H9 (cell line): ENCODE data around the gene MNAT1. TPM values are rescaled to one million over a fixed set of nuclear protein-coding genes. Genes with fewer than 3 reads are reported as not detected.

Experiments
- DNase-seq: peaks from one replicate; pipeline ENCODE4 v3.0.0-alpha.2; 2017
- H2AFZ ChIP-seq: one replicate; pipeline ENCODE4 v1.6.1; 2013; ENCODE audit warnings: mild to moderate bottlenecking, low read length, control low read depth, moderate library complexity
- H2AK5ac ChIP-seq: 2 replicates; pipeline ENCODE4 v1.6.1; 2013; ENCODE audit warnings: low read length, control low read depth, mixed read lengths; ENCODE audit not compliant: insufficient read length
- H2BK120ac ChIP-seq: one replicate; pipeline ENCODE4 v1.6.1; 2013; ENCODE audit warnings: low read depth, mild to moderate bottlenecking, low read length, control low read depth, inconsistent platforms; ENCODE audit not compliant: poor library complexity, severe bottlenecking
- H2BK12ac ChIP-seq: 2 replicates; pipeline ENCODE4 v1.6.1; 2013; ENCODE audit warnings: low read length, control low read depth, mixed read lengths, low read depth; ENCODE audit not compliant: insufficient read length
- H2BK15ac ChIP-seq: 2 replicates; pipeline ENCODE4 v1.6.1; 2013; ENCODE audit warnings: low read depth, low read length, control low read depth
- H2BK20ac ChIP-seq: one replicate; pipeline ENCODE4 v1.6.1; 2013; ENCODE audit warnings: low read depth, mild to moderate bottlenecking, low read length, control low read depth, inconsistent platforms; ENCODE audit not compliant: poor library complexity, severe bottlenecking
- H2BK5ac ChIP-seq: 2 replicates; pipeline ENCODE4 v1.6.1; 2013; ENCODE audit warnings: low read length, control low read depth, mixed read lengths; ENCODE audit not compliant: insufficient read length
- H3K14ac ChIP-seq: 2 replicates; pipeline ENCODE4 v1.6.1; 2013; ENCODE audit warnings: low read length, control low read depth; ENCODE audit not compliant: insufficient read depth
- H3K18ac ChIP-seq: 2 replicates; pipeline ENCODE4 v1.6.1; 2013; ENCODE audit warnings: low read depth, mild to moderate bottlenecking, mixed read lengths, low read length, control low read depth; ENCODE audit not compliant: insufficient read length
- H3K23ac ChIP-seq: 2 replicates; pipeline ENCODE4 v1.6.1; 2013; ENCODE audit warnings: low read length, control low read depth, mixed read lengths, low read depth; ENCODE audit not compliant: insufficient read length
- H3K23me2 ChIP-seq: 2 replicates; pipeline ENCODE4 v1.6.1; 2013; ENCODE audit warnings: low read depth, mild to moderate bottlenecking, mixed read lengths, low read length, control low read depth; ENCODE audit not compliant: insufficient read length, poor library complexity, severe bottlenecking
- H3K27ac ChIP-seq: 2 replicates; pipeline ENCODE4 v1.5.1; 2013; ENCODE audit warnings: low read length, control low read depth, mixed read lengths, low read depth; ENCODE audit not compliant: insufficient read length
- H3K27me3 ChIP-seq: 2 replicates; pipeline ENCODE4 v1.6.1; 2013; ENCODE audit warnings: low read length, control low read depth, inconsistent platforms; ENCODE audit not compliant: insufficient read depth
- H3K4ac ChIP-seq: 2 replicates; pipeline ENCODE4 v1.6.1; 2013; ENCODE audit warnings: low read depth, mild to moderate bottlenecking, control low read depth, inconsistent platforms, low read length, moderate library complexity
- H3K4me1 ChIP-seq: 2 replicates; pipeline ENCODE4 v1.6.1; 2013; ENCODE audit warnings: low read length, control low read depth, inconsistent platforms; ENCODE audit not compliant: insufficient read depth
- H3K4me2 ChIP-seq: 2 replicates; pipeline ENCODE4 v1.6.1; 2013; ENCODE audit warnings: low read length, control low read depth, mixed read lengths; ENCODE audit not compliant: insufficient read length, insufficient read depth
- H3K56ac ChIP-seq: 2 replicates; pipeline ENCODE4 v1.6.1; 2013; ENCODE audit warnings: low read depth, mild to moderate bottlenecking, mixed read lengths, low read length, control low read depth; ENCODE audit not compliant: insufficient read length
- H3K79me1 ChIP-seq: 2 replicates; pipeline ENCODE4 v1.6.1; 2013; ENCODE audit warnings: low read depth, mild to moderate bottlenecking, moderate library complexity, low read length, control low read depth, inconsistent platforms; ENCODE audit not compliant: insufficient read depth, poor library complexity, severe bottlenecking
- H3K79me2 ChIP-seq: 2 replicates; pipeline ENCODE4 v1.6.1; 2013; ENCODE audit warnings: low read length, control low read depth, inconsistent platforms; ENCODE audit not compliant: insufficient read depth
- H3K9ac ChIP-seq: 2 replicates; pipeline ENCODE4 v1.6.1; 2013; ENCODE audit warnings: low read length, control low read depth, mixed read lengths; ENCODE audit not compliant: insufficient read length; ENCODE audit errors: extremely low read depth
- H3K9me3 ChIP-seq: one replicate; pipeline ENCODE4 v1.6.1; 2013; ENCODE audit warnings: low read depth, low read length, inconsistent platforms; ENCODE audit not compliant: control insufficient read depth
- H3T11ph ChIP-seq: one replicate; pipeline ENCODE4 v1.6.1; 2013; ENCODE audit warnings: mild to moderate bottlenecking, low read length, control low read depth, inconsistent platforms
- H4K20me1 ChIP-seq: one replicate; pipeline ENCODE4 v1.6.1; 2013; ENCODE audit not compliant: control insufficient read depth, insufficient read length, insufficient read depth
- H4K5ac ChIP-seq: 2 replicates; pipeline ENCODE4 v1.6.1; 2013; ENCODE audit warnings: low read depth, mild to moderate bottlenecking, mixed read lengths, low read length, control low read depth; ENCODE audit not compliant: insufficient read length
- H4K8ac ChIP-seq: replicated peaks from 2 replicates; pipeline ENCODE4 v1.6.1; 2013; ENCODE audit warnings: low read length, control low read depth, mixed read lengths, low read depth; ENCODE audit not compliant: insufficient read length
- H4K91ac ChIP-seq: 2 replicates; pipeline ENCODE4 v1.6.1; 2013; ENCODE audit warnings: low read depth, mild to moderate bottlenecking, moderate library complexity, mixed read lengths, low read length, control low read depth; ENCODE audit not compliant: insufficient read length
- H3K27ac Mint-ChIP-seq, 3 experiments: 2 replicates in 2 of 3; 3 replicates in 1 of 3; pipeline ENCODE4 v1.8.0; 2020 to 2021; ENCODE audit warnings: mixed read lengths in 3 of 3, mild to moderate bottlenecking in 1 of 3, moderate library complexity in 1 of 3
- H3K27me3 Mint-ChIP-seq: 2 replicates; pipeline ENCODE4 v1.8.0; 2021; ENCODE audit warnings: low read depth, mild to moderate bottlenecking, moderate library complexity, mixed read lengths
- H3K36me3 Mint-ChIP-seq, 3 experiments: 2 replicates in 2 of 3; 3 replicates in 1 of 3; pipeline ENCODE4 v1.8.0; 2020 to 2021; ENCODE audit warnings: low read depth in 3 of 3, mixed read lengths in 3 of 3; ENCODE audit not compliant: insufficient read depth in 1 of 3
- H3K4me1 Mint-ChIP-seq, 2 experiments: 2 replicates each; pipeline ENCODE4 v1.8.0; 2020; ENCODE audit warnings: mixed read lengths in 2 of 2
- H3K4me3 Mint-ChIP-seq, 2 experiments: 2 replicates in 1 of 2; 3 replicates in 1 of 2; pipeline ENCODE4 v1.8.0; 2020 to 2021; ENCODE audit warnings: mild to moderate bottlenecking in 2 of 2, mixed read lengths in 2 of 2, moderate library complexity in 1 of 2
- H3K9me3 Mint-ChIP-seq, 2 experiments: 2 replicates in 1 of 2; 3 replicates in 1 of 2; pipeline ENCODE4 v1.8.0; 2020; ENCODE audit warnings: mild to moderate bottlenecking in 2 of 2, mixed read lengths in 2 of 2, moderate library complexity in 1 of 2
- CTCF ChIP-seq: fragments of 200-600 bp; sonication (generic); conservative IDR thresholded peaks from 3 replicates; pipeline ENCODE4 v1.8.0; 2021; ENCODE audit warnings: antibody characterized with exemption, mild to moderate bottlenecking
- WGBS: extraction: QIAGEN DNeasy Blood & Tissue Kit; methylation state at CpG from one replicate; pipeline ENCODE4 v1.1.7; 2013; ENCODE audit warnings: missing lambda C conversion rate, low lambda C conversion rate, mixed read lengths; ENCODE audit not compliant: insufficient read length; ENCODE audit errors: extremely low coverage; 5-methylcytosine and 5-hydroxymethylcytosine counted together
- total RNA-seq: library from RNA; stranded (reverse); gene quantifications from 2 replicates; pipeline ENCODE4 v1.2.1, GENCODE V29; 2021

The MNAT1 gene
- total RNA-seq, 1 experiment from 2014 or later = 43.1 TPM

- no peak for TF ChIP-seq CTCF
- no peaks in the 10 kb centered on the region for H3K27me3 ChIP-seq
- peaks cover 4 to 5% (median 4%) of the 10 kb centered on the region in 3 experiments; a peak in 6 of 7 replicates for H3K36me3 Mint-ChIP-seq
- no peak overlapping the region for H3T11ph ChIP-seq
- no peak overlapping the region for H2BK15ac ChIP-seq
- no peak overlapping the region for H3K56ac ChIP-seq
- no peaks in the 10 kb centered on the region for H3K79me1 ChIP-seq
- H2BK20ac ChIP-seq = no peak overlapping the region
- H3K4me1 Mint-ChIP-seq = no peaks in the 10 kb centered on the region; a peak in 1 of 4 replicates
- H3K27me3 Mint-ChIP-seq = no peaks in the 10 kb centered on the region
- DNase-seq = no peak
- no peak overlapping the region for H3K23ac ChIP-seq
- no peak overlapping the region for H2BK5ac ChIP-seq
- peaks cover 4 to 5% of the 10 kb centered on the region in 2 experiments; a peak in 3 of 5 replicates for H3K9me3 Mint-ChIP-seq
- no peaks in the 10 kb centered on the region for H3K4me1 ChIP-seq
- H2BK12ac ChIP-seq = no peak overlapping the region
- H3K27ac ChIP-seq = no peak overlapping the region
- no peak overlapping the region for H3K4me2 ChIP-seq
- H3K79me2 ChIP-seq = no peaks in the 10 kb centered on the region
- no peak overlapping the region for H4K8ac ChIP-seq
- H3K18ac ChIP-seq = no peak overlapping the region
- H4K5ac ChIP-seq = no peak overlapping the region
- H3K9me3 ChIP-seq = no peaks in the 10 kb centered on the region
- no peak overlapping the region for H3K4ac ChIP-seq
- H3K27ac Mint-ChIP-seq = no peak overlapping the region
- H3K14ac ChIP-seq = no peak overlapping the region
- no peak overlapping the region for H3K9ac ChIP-seq
- no peak overlapping the region for H2AFZ ChIP-seq
- no peak overlapping the region for H3K4me3 Mint-ChIP-seq
- H4K20me1 ChIP-seq = no peaks in the 10 kb centered on the region
- H2AK5ac ChIP-seq = no peak overlapping the region
- no peak overlapping the region for H2BK120ac ChIP-seq
- no CpG with 5 or more reads among the region's 2 CpGs for WGBS
- no peak overlapping the region for H4K91ac ChIP-seq
- H3K23me2 ChIP-seq = no peaks in the 10 kb centered on the region
Observed at GRCh38 chr14:60862283-60862682, 127.7 kb downstream of the MNAT1 start.
